ENCODE results near the gene MCF2. TPM values are rescaled to one million over a fixed set of nuclear protein-coding genes. Genes with fewer than 3 reads are reported as not detected.

The MCF2 gene
- total and polyA plus RNA-seq, 10 of the 15 experiments (the other 5 are each of a cell fraction or from before 2014, with no cell fraction given): 0.07 to 3.3 (median 0.42) TPM

GRCh38 chrX:139532834-139533233 lies 175.1 kb downstream of the MCF2 start (continued):
- no peak for TF ChIP-seq CEBPZ (IDR thresholded peaks at IDR 0.05; ENCODE audit: low read depth, low read length)

Small RNA genes within 50 kb of the gene (small RNA-seq; reads per million reads assigned to genes)
- gene RF01210: not detected

Other genes with a start within 250 kb of the MCF2 start
- gene F9, start 177.4 kb downstream of the MCF2 start, total RNA-seq (2014; rRNA removed): not detected in 2 replicates
- gene F9, start 177.4 kb downstream of the MCF2 start, total RNA-seq (2014; rRNA removed; fragmentation: Illumina TruSeq; extraction: Trizol): not detected in 2 replicates
- gene F9, start 177.4 kb downstream of the MCF2 start, total RNA-seq (2021): 0.08 and 0.18 TPM in 2 replicates
- gene F9, start 177.4 kb downstream of the MCF2 start, polyA plus RNA-seq (2011; rRNA removed): not detected in 2 replicates
- not detected in 2 replicates for gene F9, start 177.4 kb downstream of the MCF2 start, polyA plus RNA-seq (2014; fragmentation: Illumina TruSeq; extraction: Trizol)
- gene F9, start 177.4 kb downstream of the MCF2 start, polyA plus RNA-seq (2014; fragmentation: Nextera tagmentation; extraction: Ambion mirVana): not detected
- gene F9, start 177.4 kb downstream of the MCF2 start, polyA plus RNA-seq (2014; rRNA removed): not detected in 2 replicates
- not detected for gene F9, start 177.4 kb downstream of the MCF2 start, polyA plus RNA-seq (2016; fragmentation: Nextera tagmentation; extraction: Ambion mirVana)
- 41.4 and 52.4 TPM in 2 replicates for gene ATP11C, start 224.9 kb upstream of the MCF2 start, total RNA-seq (2014; rRNA removed)
- gene ATP11C, start 224.9 kb upstream of the MCF2 start, total RNA-seq (2014; rRNA removed; fragmentation: Illumina TruSeq; extraction: Trizol): 43.9 and 44.0 TPM in 2 replicates
- 30.5 and 31.5 TPM in 2 replicates for gene ATP11C, start 224.9 kb upstream of the MCF2 start, total RNA-seq (2021)
- 36.6 and 57.4 TPM in 2 replicates for gene ATP11C, start 224.9 kb upstream of the MCF2 start, polyA plus RNA-seq (2011; rRNA removed)
- 29.1 and 38.2 TPM in 2 replicates for gene ATP11C, start 224.9 kb upstream of the MCF2 start, polyA plus RNA-seq (2014; fragmentation: Illumina TruSeq; extraction: Trizol)
- 10 to 100 TPM; 16.2 to 19.1 TPM for gene ATP11C, start 224.9 kb upstream of the MCF2 start, polyA plus RNA-seq (2014; fragmentation: Nextera tagmentation; extraction: Ambion mirVana)
- gene ATP11C, start 224.9 kb upstream of the MCF2 start, polyA plus RNA-seq (2014; rRNA removed): 20.4 and 22.0 TPM in 2 replicates
- gene ATP11C, start 224.9 kb upstream of the MCF2 start, polyA plus RNA-seq (2016; fragmentation: Nextera tagmentation; extraction: Ambion mirVana): 10 to 100 TPM; 16.4 to 18.2 TPM